Measurements from ENCODE around the gene SLC12A1. TPM values are rescaled to one million over a fixed set of nuclear protein-coding genes. Genes with fewer than 3 reads are reported as not detected.

SLC12A1 gene
- total and polyA plus RNA-seq, 2 of the 8 experiments (the other 6 are each of a cell fraction or from before 2014, with no cell fraction given), result 0.63 to 1.0 TPM

DNA sequence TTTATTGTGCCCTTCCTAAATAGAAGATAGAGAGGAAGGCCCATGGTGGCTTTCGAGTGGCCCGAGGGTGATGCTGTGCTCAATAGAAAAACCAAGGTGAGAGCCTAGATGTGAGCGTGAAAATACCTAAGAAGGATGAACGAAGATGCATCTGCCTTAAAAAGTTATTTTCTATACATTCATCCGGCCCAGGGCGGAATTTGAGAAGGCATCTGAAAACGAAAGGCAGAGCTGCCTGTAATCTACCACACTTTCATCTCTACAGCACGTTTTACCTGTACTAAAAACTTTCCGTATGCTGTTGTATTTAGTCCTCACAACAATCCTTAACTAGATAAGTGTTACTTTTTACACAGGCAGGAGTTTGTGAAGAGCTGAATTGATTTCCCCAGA lies 126.5 kb downstream of the SLC12A1 start:
- Histone ChIP-seq H3K4me2 (ENCODE audit: insufficient read depth in 1 of 2, low read depth in 2 of 2, low read length in 2 of 2) (peak overlapping the region; percentile 61 to 81), H3K14ac (ENCODE audit: insufficient read length) (no peak overlapping the region), H2BK15ac (ENCODE audit: low read length) (no peak overlapping the region), H3K79me2 (ENCODE audit: control insufficient read depth in 1 of 2, insufficient read depth in 2 of 2, low read length in 2 of 2) (peaks cover 0 to 74% of the 10 kb centered on the region in 2 experiments), H4K91ac (replicated peaks; ENCODE audit: insufficient read length, low read length) (no peak overlapping the region), H3K4ac (replicated peaks; ENCODE audit: insufficient read length, low read depth, low read length) (no peak overlapping the region), H4K8ac (ENCODE audit: extremely low read depth, insufficient read depth, low read length) (no peak overlapping the region), H2AFZ (ENCODE audit: low read length) (no peak overlapping the region), H3K4me3 (ENCODE audit: extremely low read depth in 1 of 4, insufficient read depth in 2 of 4, low read depth in 3 of 4, low read length in 4 of 4) (peak overlapping the region; percentile 88 to 99 (median 91)), H3K18ac (ENCODE audit: extremely low read depth, low read length) (0 out of 2 replicates have a peak overlapping the region, but pooled peaks have one; percentile 43), H3K23ac (ENCODE audit: insufficient read length) (no peak overlapping the region), H2BK20ac (ENCODE audit: low read length) (no peak overlapping the region), H3K23me2 (ENCODE audit: low read depth, low read length) (peaks cover 2% of the 10 kb centered on the region; the same call in 1 of the 2 replicates), H4K5ac (ENCODE audit: insufficient read length, low read depth, low read length) (no peak overlapping the region), H2BK120ac (replicated peaks; ENCODE audit: low read depth, low read length) (no peak overlapping the region), H3K4me1 (replicated peaks in 1 of 4; ENCODE audit: control insufficient read depth in 3 of 4, insufficient read depth in 4 of 4, low read length in 3 of 4) (peaks cover 3 to 9% (median 4%) of the 10 kb centered on the region in 4 experiments; a peak in 5 of 7 replicates), H3K27me3 (replicated peaks in 1 of 4; ENCODE audit: control insufficient read depth in 3 of 4, extremely low read depth in 1 of 4, insufficient read depth in 3 of 4, low read length in 3 of 4) (no peaks in the 10 kb centered on the region), H2AK5ac (ENCODE audit: low read depth, low read length) (no peak overlapping the region), H2BK5ac (ENCODE audit: low read depth, low read length) (no peak overlapping the region), H3K9me3 (ENCODE audit: insufficient read depth in 2 of 2, low read depth in 1 of 2, low read length in 1 of 2) (no peaks in the 10 kb centered on the region), H3K27ac (ENCODE audit: low read depth, low read length) (no peak overlapping the region), H3K9ac (replicated peaks in 1 of 4; ENCODE audit: extremely low read depth in 1 of 4, low read depth in 3 of 4, low read length in 3 of 4) (peak overlapping the region; percentile 82 to 94 (median 91)), H2BK12ac (ENCODE audit: low read depth, low read length) (no peak overlapping the region; the same call in 1 of the 2 replicates), H3K36me3 (ENCODE audit: control insufficient read depth in 2 of 4, insufficient read depth in 4 of 4, low read length in 3 of 4) (peaks cover 0 to 35% (median 19%) of the 10 kb centered on the region in 4 experiments; a peak in 6 of 8 replicates), H3K56ac (replicated peaks; ENCODE audit: insufficient read length, low read depth, low read length) (peak overlapping the region; percentile 43), H3K79me1 (ENCODE audit: low read depth, low read length) (no peaks in the 10 kb centered on the region; the same call in 1 of the 2 replicates), H4K20me1 (replicated peaks in 1 of 2; ENCODE audit: control insufficient read depth in 1 of 2, insufficient read depth in 2 of 2, low read length in 2 of 2) (peaks cover 3 to 4% of the 10 kb centered on the region in 2 experiments)
- ChIA-PET POLR2A (ENCODE audit: partially characterized antibody) (interaction anchor here (1.0 to 3.0 kb wide), 7 partner anchors 9 to 155 kb away, joined by 3 to 15 read pairs (median 5); partner anchors contain the start of gene MYEF2), CTCF (ENCODE audit: partially characterized antibody) (interaction anchor here (0.6 to 6.6 kb wide), 8 partner anchors 16 to 1383 kb away, joined by 3 to 59 read pairs (median 4); no protein-coding TSS in a partner anchor)
- no peak for FAIRE-seq
- no peak for TF ChIP-seq SRF (IDR thresholded peaks at IDR 0.05; ENCODE audit: low read depth, low read length)
- 0 out of 4 replicates have a peak, but pooled peaks of 1 of the 2 experiments have one; percentile 13 for TF ChIP-seq SIN3A (conservative IDR thresholded peaks at IDR 0.05 in 1 of 2, IDR thresholded peaks at IDR 0.05 in 1 of 2; ENCODE audit: low read depth in 1 of 2, low read length in 2 of 2)
- WGBS, 2 experiments (ENCODE audit: extremely low coverage in 1 of 2, insufficient coverage in 1 of 2, insufficient read length in 1 of 2, insufficient replicate concordance in 2 of 2, low coverage in 1 of 2, low lambda C conversion rate in 2 of 2, missing lambda C conversion rate in 1 of 2), result 7% methylated on average over 9 of the region's 9 CpGs; no CpG with 5 or more reads in 1 of the 2 experiments
- no peak for DNase-seq (ENCODE audit: low read depth in 1 of 2, low spot score in 2 of 2)

Measured in H1 (cell line).